A549 (cell line): ENCODE data around the gene RASSF4.

Experiments used
- POLR2A ChIP-seq: IDR thresholded peaks from 2 replicates; pipeline ENCODE4 v1.6.1; 2012; ENCODE audit warnings: mild to moderate bottlenecking, low read length
- SMC3 ChIP-seq: fragments of >200 bp; sonication (Bioruptor Twin); formaldehyde crosslinking; IDR thresholded peaks from 3 replicates; pipeline ENCODE4 v1.6.1; 2018; ENCODE audit warnings: inconsistent platforms
- SREBF2 ChIP-seq: fragments of 450-650 bp; IDR thresholded peaks from 2 replicates; pipeline ENCODE4 v1.6.1; 2014; ENCODE audit warnings: mild to moderate bottlenecking, moderate library complexity
- TF ChIP-seq, protein P1 (sequence below): fragments of >200 bp; sonication (Bioruptor Twin); formaldehyde crosslinking; IDR thresholded peaks from 3 replicates; pipeline ENCODE4 v1.5.1; 2016

DNA sequence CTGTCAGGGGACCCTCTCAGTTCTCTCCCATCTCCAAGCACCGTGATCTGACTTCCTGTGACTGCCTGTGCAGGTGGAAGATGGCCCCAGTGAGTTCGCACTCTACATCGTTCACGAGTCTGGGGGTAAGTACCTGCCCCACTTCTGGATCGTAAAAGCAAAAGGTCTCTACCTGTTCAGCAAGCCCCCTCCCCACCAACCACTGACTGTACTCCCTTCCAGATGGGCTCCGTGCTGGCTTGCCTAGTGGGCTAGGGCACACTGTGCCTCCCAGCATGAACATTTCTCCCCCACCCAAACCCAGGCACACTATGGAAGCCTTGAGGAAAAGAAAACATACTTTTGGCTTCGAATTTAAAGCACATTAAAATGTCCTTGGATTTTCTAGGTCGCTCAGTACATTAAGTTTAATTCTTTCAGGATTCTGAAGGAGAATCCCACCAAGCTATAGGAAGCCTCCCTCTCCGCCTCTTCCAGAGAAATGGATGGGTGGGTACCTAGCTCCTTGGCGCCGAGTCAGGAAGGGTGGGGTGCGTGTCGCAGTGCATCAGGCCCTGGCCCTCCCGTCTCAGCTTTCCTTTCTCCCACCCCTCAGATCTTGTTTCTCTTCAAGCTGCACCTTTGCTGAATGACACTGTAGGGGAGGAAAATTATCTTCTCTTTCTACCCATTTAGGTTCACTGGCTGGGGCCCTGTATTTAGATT is 30.1 kb downstream of the RASSF4 start:
- TF ChIP-seq, protein P1, sequence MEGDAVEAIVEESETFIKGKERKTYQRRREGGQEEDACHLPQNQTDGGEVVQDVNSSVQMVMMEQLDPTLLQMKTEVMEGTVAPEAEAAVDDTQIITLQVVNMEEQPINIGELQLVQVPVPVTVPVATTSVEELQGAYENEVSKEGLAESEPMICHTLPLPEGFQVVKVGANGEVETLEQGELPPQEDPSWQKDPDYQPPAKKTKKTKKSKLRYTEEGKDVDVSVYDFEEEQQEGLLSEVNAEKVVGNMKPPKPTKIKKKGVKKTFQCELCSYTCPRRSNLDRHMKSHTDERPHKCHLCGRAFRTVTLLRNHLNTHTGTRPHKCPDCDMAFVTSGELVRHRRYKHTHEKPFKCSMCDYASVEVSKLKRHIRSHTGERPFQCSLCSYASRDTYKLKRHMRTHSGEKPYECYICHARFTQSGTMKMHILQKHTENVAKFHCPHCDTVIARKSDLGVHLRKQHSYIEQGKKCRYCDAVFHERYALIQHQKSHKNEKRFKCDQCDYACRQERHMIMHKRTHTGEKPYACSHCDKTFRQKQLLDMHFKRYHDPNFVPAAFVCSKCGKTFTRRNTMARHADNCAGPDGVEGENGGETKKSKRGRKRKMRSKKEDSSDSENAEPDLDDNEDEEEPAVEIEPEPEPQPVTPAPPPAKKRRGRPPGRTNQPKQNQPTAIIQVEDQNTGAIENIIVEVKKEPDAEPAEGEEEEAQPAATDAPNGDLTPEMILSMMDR: no peak
- no peak for TF ChIP-seq SREBF2
- no peak for TF ChIP-seq POLR2A
- TF ChIP-seq SMC3: no peak
